ENCODE data around the gene ZNF14. TPM values are rescaled to one million over a fixed set of nuclear protein-coding genes. Genes with fewer than 3 reads are reported as not detected.
"Not testable (repeated sequence)": the region's sequence is repeated elsewhere in the genome, so short reads cannot be mapped to it uniquely, and the experiment has no call there.

The ZNF14 gene
- total RNA-seq, 2 donors from 2014 or later: 5.3 to 6.7 TPM

DNA sequence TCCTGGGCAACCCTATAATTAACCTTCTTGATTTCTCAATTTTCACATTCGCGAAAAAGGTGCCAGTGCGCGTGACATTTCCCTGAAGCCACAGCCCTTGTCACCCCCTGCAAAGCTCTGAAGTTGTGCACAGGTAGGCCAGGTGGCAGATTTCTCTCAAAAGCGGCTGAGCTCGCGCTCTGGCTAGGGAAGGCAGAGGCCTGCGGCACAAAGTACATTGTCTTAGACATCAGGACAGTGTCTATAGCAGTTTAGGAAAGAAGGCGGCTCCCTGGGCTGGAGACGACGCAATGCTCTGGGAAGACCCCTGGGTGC is 42.9 kb upstream of the ZNF14 start:
- Histone ChIP-seq H3K9me3 (no peaks in the 10 kb centered on the region), H3K4me1 (peaks cover 47% of the 10 kb centered on the region), H3K27ac (peak overlapping the region; percentile 85 to 96 (median 90)), H3K27me3 (no peaks in the 10 kb centered on the region), H3K4me3 (peak overlapping the region; percentile 62 to 72), H3K36me3 (replicated peaks in 1 of 2; ENCODE audit: insufficient read depth in 1 of 2, low read depth in 2 of 2) (no peaks in the 10 kb centered on the region)
- DNase-seq: peak in 3 of 4 donors; percentile 33 to 53 (median 48)
- no peak for TF ChIP-seq POLR2A (IDR thresholded peaks at IDR 0.05)
- WGBS, 2 donors: 0 to 1% methylated on average over 10 to 11 of the region's 11 CpGs
- peak; percentile 13 for ATAC-seq
- intact Hi-C loops (cut with DNase I): no loop called here

DNA sequence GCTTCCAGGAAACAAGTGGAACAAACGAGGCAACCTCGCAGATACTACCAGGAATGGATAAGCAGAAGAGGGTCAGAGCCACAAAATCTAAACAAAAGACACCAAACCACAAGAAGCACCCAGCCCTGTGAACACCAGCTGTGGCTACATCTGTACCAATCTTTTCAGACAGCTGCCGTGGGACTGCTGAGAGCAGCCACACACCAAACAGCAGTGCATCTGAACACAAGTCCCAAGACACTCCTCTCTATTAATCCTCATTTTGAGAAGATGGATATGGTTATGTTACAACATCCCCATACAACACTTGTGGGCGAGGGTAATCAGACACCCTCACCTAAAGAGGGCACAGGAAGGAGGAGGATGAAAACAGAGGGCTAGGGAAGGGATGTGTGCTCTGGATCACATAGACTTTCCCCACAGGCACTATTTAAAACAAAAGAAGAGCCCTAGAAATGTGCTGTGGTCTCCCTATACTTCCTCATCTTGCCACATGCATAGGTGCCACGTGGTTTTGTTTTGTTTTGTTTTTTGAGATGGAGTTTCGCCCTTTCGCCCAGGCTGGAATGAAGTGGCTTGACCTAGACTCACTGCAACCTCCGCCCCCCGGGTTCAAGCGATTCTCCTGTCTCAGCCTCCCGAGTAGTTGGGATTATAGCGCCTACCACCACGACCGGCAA is 41.6 kb upstream of the ZNF14 start:
- H3K36me3 ChIP-seq (replicated peaks in 1 of 2; ENCODE audit: insufficient read depth in 1 of 2, low read depth in 2 of 2): no peaks in the 10 kb centered on the region
- H3K4me3 ChIP-seq: no peak overlapping the region
- no peak for TF ChIP-seq POLR2A (IDR thresholded peaks at IDR 0.05)
- no peak for TF ChIP-seq CTCF (IDR thresholded peaks at IDR 0.05)
- no peaks in the 10 kb centered on the region for H3K9me3 ChIP-seq
- peaks cover 47% of the 10 kb centered on the region for H3K4me1 ChIP-seq
- ATAC-seq: no peak
- H3K27ac ChIP-seq: peak overlapping the region in 3 of 4 donors; percentile 90 to 96 (median 91)
- 78 to 80% methylated on average over 14 of the region's 14 CpGs for WGBS, 2 donors
- intact Hi-C loops (cut with DNase I): no loop called here
- DNase-seq: no peak
- H3K27me3 ChIP-seq: no peaks in the 10 kb centered on the region

DNA sequence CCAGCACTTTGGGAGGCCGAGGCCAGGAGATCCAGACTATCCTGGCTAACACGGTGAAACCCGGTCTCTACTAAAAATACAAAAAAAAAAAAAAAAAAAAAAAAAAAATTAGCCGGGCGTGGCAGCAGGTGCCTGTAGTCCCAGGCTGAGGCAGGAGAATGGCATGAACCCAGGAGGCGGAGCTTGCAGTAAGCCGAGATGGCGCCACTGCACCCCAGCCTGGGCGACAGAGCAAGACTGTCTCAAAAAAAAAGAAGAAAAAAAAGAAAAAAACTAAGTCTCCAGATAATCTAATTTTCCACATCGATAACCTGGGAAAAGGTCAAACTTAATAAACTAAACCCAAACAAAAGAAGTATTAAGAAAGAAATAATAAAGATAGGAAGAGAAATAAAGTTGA is 39.1 kb upstream of the ZNF14 start:
- 41 to 44% methylated on average over 10 of the region's 10 CpGs for WGBS, 2 donors
- intact Hi-C loops (cut with DNase I); ATAC-seq; H3K9me3 ChIP-seq; H3K4me3 ChIP-seq; H3K36me3 ChIP-seq (replicated peaks in 1 of 2; ENCODE audit: insufficient read depth in 1 of 2, low read depth in 2 of 2); H3K27me3 ChIP-seq: not testable (repeated sequence)
- H3K4me1 ChIP-seq: peaks cover 29% of the 10 kb centered on the region
- peak; percentile 81 to 90 (median 82) for DNase-seq
- peak overlapping the region in 3 of 4 donors; percentile 39 to 61 (median 54) for H3K27ac ChIP-seq
- peak in 2 of 3 donors; percentile 51 to 57 for TF ChIP-seq POLR2A (IDR thresholded peaks at IDR 0.05)
- peak in 1 of 7 experiments; percentile 5 for TF ChIP-seq CTCF (IDR thresholded peaks at IDR 0.05)

- H3K36me3 ChIP-seq (replicated peaks in 1 of 2; ENCODE audit: insufficient read depth in 1 of 2, low read depth in 2 of 2); H3K27ac ChIP-seq; H3K4me3 ChIP-seq; DNase-seq; H3K9me3 ChIP-seq; ATAC-seq; intact Hi-C loops (cut with DNase I); H3K27me3 ChIP-seq: not testable (repeated sequence)
- 100% methylated on average over 1 to 2 of the region's 28 CpGs for WGBS, 2 donors
- H3K4me1 ChIP-seq: peaks cover 21% of the 10 kb centered on the region
Measured at GRCh38 chr19:19769971-19770370, 37.1 kb upstream of the ZNF14 start.

- intact Hi-C loops (cut with DNase I): no loop called here
Measured at GRCh38 chr19:19758164-19758563, 25.3 kb upstream of the ZNF14 start.

More at GRCh38 chr19:19758164-19758563, 25.3 kb upstream of the ZNF14 start:
- 89 to 96% methylated on average over 3 to 4 of the region's 4 CpGs for WGBS, 2 donors
- H3K27ac ChIP-seq: no peak overlapping the region
- no peaks in the 10 kb centered on the region for H3K9me3 ChIP-seq
- no peaks in the 10 kb centered on the region for H3K4me1 ChIP-seq
- no peaks in the 10 kb centered on the region for H3K36me3 ChIP-seq (replicated peaks in 1 of 2; ENCODE audit: insufficient read depth in 1 of 2, low read depth in 2 of 2)
- TF ChIP-seq POLR2A (IDR thresholded peaks at IDR 0.05): no peak
- TF ChIP-seq CTCF (IDR thresholded peaks at IDR 0.05): no peak
- ATAC-seq (no peak), DNase-seq (no peak)
- H3K27me3 ChIP-seq: no peaks in the 10 kb centered on the region
- no peak overlapping the region for H3K4me3 ChIP-seq
